ENCODE data around the gene TCF7L2. TPM values are rescaled to one million over a fixed set of nuclear protein-coding genes. Genes with fewer than 3 reads are reported as not detected.

TCF7L2 gene
- total RNA-seq, 2 experiments from 2014 or later, result 1.3 to 8.5 TPM

DNA sequence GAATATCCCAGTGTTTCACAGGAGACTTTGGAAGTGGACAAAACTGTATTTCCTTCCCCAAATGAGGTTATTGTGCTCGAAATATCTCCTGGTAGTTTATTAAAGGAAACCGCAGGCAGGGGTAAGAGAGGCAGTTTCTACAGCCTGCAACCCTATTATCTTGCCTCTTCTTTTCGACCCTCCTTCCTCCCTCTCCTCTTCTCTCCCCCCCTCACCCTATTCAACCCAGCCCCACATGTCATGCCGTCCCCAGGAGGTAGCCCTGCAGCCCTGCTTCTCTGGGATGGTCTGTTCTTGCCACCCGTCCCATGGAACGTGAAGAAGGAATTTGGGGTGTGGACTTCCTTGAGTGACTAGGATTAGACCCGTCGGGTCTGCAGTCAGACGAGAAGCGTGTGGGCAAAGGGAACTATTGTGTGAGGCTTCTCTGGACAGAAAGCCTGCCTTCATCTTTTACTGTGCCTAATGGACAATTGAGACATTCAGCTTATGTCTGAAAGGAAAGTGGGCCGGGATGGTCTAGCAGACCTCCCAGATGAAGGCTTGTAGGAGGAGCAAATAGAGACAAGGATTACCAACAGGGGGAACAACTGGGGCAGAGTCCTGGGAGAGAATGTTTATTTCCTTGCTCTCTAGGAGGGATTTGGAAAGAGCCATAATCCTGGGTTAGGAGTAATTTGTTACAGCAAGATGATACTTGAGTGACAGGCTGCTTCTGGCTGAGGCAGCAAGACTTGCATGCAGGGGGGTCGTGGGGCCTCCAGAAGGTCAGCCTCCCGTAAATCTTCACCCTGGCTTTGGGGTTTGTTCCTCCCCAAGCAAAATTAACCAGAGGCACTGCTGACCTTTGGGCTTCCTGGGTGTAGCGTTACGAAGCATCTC, 77.8 kb downstream of the TCF7L2 start:
- H3K36me3 ChIP-seq (ENCODE audit: insufficient read depth, low read length), result no peaks in the 10 kb centered on the region
- no peaks in the 10 kb centered on the region for H3K79me2 ChIP-seq (ENCODE audit: insufficient read depth, low read depth, low read length)
- H2AFZ ChIP-seq (ENCODE audit: low read length), result no peak overlapping the region
- no peaks in the 10 kb centered on the region for H4K20me1 ChIP-seq (ENCODE audit: insufficient read depth, low read length)
- BruUV-seq (replicated peaks), result no TSS peak
- H3K9me3 ChIP-seq (ENCODE audit: low read length), result no peaks in the 10 kb centered on the region
- no peak for DNase-seq (ENCODE audit: low spot score)
- intact Hi-C loops (cut with micrococcal nuclease; ENCODE audit: unreplicated experiment), result no loop called here
- POLR2A ChIA-PET, result no interaction called here
- H3K4me2 ChIP-seq (ENCODE audit: low read length), result no peak overlapping the region
- no peak for TF ChIP-seq EZH2phosphoT487 (IDR thresholded peaks at IDR 0.05; ENCODE audit: borderline replicate concordance, low read depth, low read length)
- TF ChIP-seq, protein P1, sequence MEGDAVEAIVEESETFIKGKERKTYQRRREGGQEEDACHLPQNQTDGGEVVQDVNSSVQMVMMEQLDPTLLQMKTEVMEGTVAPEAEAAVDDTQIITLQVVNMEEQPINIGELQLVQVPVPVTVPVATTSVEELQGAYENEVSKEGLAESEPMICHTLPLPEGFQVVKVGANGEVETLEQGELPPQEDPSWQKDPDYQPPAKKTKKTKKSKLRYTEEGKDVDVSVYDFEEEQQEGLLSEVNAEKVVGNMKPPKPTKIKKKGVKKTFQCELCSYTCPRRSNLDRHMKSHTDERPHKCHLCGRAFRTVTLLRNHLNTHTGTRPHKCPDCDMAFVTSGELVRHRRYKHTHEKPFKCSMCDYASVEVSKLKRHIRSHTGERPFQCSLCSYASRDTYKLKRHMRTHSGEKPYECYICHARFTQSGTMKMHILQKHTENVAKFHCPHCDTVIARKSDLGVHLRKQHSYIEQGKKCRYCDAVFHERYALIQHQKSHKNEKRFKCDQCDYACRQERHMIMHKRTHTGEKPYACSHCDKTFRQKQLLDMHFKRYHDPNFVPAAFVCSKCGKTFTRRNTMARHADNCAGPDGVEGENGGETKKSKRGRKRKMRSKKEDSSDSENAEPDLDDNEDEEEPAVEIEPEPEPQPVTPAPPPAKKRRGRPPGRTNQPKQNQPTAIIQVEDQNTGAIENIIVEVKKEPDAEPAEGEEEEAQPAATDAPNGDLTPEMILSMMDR (conservative IDR thresholded peaks at IDR 0.05; ENCODE audit: low read length), result no peak
- H3K9me2 ChIP-seq (ENCODE audit: insufficient read depth, low read length), result no peaks in the 10 kb centered on the region
- CTCF ChIA-PET (ENCODE audit: unreplicated experiment), result no interaction called here
- H3K4me3 ChIP-seq (ENCODE audit: low read depth, low read length, poor library complexity, severe bottlenecking), result no peak overlapping the region
- H3K4me1 ChIP-seq (ENCODE audit: insufficient read depth, low read length, poor library complexity, severe bottlenecking), result no peaks in the 10 kb centered on the region
- no peak overlapping the region for H3K27ac ChIP-seq (ENCODE audit: low read depth, low read length, poor library complexity, severe bottlenecking)

DNA sequence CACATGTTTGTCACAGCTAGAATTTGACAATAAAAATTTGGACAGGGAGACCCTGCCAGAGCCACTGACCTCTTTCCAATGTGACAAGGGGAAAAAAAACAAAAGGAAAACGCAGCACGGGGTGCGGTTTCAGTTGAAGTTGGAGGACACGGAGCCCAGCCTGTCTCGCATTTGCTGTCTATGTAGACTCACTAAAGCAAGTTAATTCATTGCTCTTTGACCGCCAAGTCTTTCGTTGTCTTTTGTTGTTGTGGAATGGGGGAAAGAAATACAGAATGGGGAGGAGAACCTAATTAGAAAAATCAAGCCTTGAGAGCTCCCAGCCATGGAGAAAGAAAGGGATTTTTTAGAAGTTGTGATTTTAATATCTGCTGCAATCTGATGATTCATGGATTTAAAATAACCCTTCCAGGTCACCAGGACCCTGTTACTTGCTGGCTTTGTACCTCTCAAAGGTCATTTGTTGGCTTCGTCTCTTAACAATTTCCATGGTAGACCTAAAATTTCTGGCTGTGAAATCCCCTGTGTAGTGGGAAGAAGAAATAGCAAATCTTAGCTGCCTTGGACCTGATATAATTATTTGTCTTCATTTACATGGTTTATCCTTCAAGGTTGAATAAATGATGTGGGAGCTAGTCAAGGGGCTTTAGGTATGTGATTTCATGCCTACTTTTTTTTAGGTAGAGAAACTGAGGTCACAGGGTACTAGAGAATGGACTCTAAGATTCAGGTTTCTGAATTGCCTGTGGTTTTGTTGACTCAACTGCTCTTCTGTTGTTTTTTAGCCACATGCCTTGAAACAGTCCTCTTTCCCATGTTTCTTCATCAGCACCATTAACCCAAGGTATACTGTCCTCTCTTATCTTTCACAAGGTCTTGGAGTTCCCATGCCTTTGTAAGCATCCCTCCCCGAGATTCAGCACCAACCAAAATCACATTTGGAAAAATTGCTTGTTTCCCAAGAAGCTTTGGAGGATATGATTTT, 78.7 kb downstream of the TCF7L2 start:
- intact Hi-C loops (cut with micrococcal nuclease; ENCODE audit: unreplicated experiment), result no loop called here
- Histone ChIP-seq H3K4me3 (ENCODE audit: low read depth, low read length, poor library complexity, severe bottlenecking) (no peak overlapping the region), H3K79me2 (ENCODE audit: insufficient read depth, low read depth, low read length) (no peaks in the 10 kb centered on the region), H3K9me3 (ENCODE audit: low read length) (no peaks in the 10 kb centered on the region), H4K20me1 (ENCODE audit: insufficient read depth, low read length) (no peaks in the 10 kb centered on the region), H3K4me2 (ENCODE audit: low read length) (no peak overlapping the region), H2AFZ (ENCODE audit: low read length) (no peak overlapping the region), H3K27ac (ENCODE audit: low read depth, low read length, poor library complexity, severe bottlenecking) (no peak overlapping the region), H3K4me1 (ENCODE audit: insufficient read depth, low read length, poor library complexity, severe bottlenecking) (no peaks in the 10 kb centered on the region), H3K9me2 (ENCODE audit: insufficient read depth, low read length) (no peaks in the 10 kb centered on the region), H3K36me3 (ENCODE audit: insufficient read depth, low read length) (no peaks in the 10 kb centered on the region)
- CTCF ChIA-PET (ENCODE audit: unreplicated experiment), result no interaction called here
- no peak for DNase-seq (ENCODE audit: low spot score)
- BruUV-seq (replicated peaks), result no TSS peak
- POLR2A ChIA-PET, result no interaction called here
- no peak for TF ChIP-seq EZH2phosphoT487 (IDR thresholded peaks at IDR 0.05; ENCODE audit: borderline replicate concordance, low read depth, low read length)
- TF ChIP-seq, protein P1 (conservative IDR thresholded peaks at IDR 0.05; ENCODE audit: low read length), result no peak
